Measurements from ENCODE around the gene PRPF6. TPM values are rescaled to one million over a fixed set of nuclear protein-coding genes. Genes with fewer than 3 reads are reported as not detected.
A peak's percentile ranks its signal among the peaks of the same experiment; 100 is the strongest.

PRPF6 gene
- total and polyA plus RNA-seq, 8 donors = 49.8 to 85.4 (median 80.3) TPM

GRCh38 chr20:63962426-63963347 lies 18.2 kb upstream of the PRPF6 start:
- Histone ChIP-seq H3K36me3 (peaks cover 0 to 70% of the 10 kb centered on the region in 2 donors), H3K9me3 (no peaks in the 10 kb centered on the region), H3K27me3 (no peaks in the 10 kb centered on the region), H3K4me3 (no peak overlapping the region), H3K27ac (no peak overlapping the region), H3K4me1 (peaks cover 2 to 6% of the 10 kb centered on the region in 2 donors)
- no peak for ATAC-seq
- no peak for TF ChIP-seq CTCF (IDR thresholded peaks at IDR 0.05)
- peak in 1 of 4 donors; percentile 82 for DNase-seq
- intact Hi-C loops (cut with DNase I) = no loop called here

DNA sequence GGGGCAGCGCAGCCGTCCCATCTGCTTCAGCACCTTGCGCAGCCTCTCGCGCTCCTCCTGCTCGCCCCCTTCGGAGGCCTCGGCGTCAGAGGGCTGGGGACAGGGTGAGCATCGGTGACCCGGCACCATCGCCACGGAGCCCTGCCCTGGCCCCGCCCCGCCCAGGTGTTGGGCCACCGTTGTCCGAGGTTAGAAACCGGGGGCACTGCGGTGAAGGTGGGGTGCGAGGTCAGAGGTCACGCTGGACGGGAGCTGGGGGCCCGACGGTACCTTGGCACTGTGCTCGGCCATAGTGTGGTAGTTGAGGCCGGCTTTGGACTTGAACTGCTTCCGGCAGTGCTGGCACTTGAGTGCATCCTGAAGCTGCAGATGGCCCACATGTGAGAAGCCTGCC lies 17.6 kb upstream of the PRPF6 start:
- Histone ChIP-seq H3K27me3 (no peaks in the 10 kb centered on the region), H3K9me3 (no peaks in the 10 kb centered on the region), H3K36me3 (peaks cover 0 to 72% of the 10 kb centered on the region in 2 donors), H3K27ac (no peak overlapping the region), H3K4me1 (peaks cover 0 to 2% of the 10 kb centered on the region in 2 donors), H3K4me3 (no peak overlapping the region)
- intact Hi-C loops (cut with DNase I) = no loop called here
- DNase-seq (peak in 1 of 4 donors; percentile 76), ATAC-seq (no peak)
- no peak for TF ChIP-seq CTCF (IDR thresholded peaks at IDR 0.05)

GRCh38 chr20:63963784-63964301 lies 17.1 kb upstream of the PRPF6 start:
- intact Hi-C loops (cut with DNase I) = no loop called here

DNA sequence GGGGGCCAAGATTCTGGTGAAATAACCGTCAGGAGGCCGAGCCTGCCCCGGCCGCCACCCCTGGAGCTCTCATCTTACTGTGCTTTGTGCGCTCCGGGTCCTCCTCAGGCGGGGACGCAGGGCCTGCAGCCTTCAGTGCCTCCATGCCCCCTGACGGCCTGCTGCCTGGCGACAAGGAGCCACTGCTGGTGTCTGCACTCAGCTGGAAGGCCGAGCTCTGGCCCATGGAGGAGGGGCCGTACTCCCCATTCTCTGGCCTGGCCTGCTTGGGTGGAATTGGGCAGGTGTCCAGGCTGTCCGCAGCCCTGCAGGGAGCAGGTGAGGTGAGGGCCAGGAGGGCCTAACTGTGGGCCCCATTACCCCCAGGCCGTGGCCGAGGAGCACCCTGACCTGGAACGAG lies 16.5 kb upstream of the PRPF6 start:
- H3K4me3 ChIP-seq = no peak overlapping the region
- DNase-seq (peak in 1 of 4 donors; percentile 77), ATAC-seq (no peak)
- no peak overlapping the region for H3K27ac ChIP-seq
- no peak for TF ChIP-seq CTCF (IDR thresholded peaks at IDR 0.05)
- no peaks in the 10 kb centered on the region for H3K9me3 ChIP-seq
- H3K4me1 ChIP-seq = peaks cover 8 to 13% of the 10 kb centered on the region in 2 donors
- H3K27me3 ChIP-seq = no peaks in the 10 kb centered on the region
- peaks cover 0 to 63% of the 10 kb centered on the region in 2 donors for H3K36me3 ChIP-seq
- intact Hi-C loops (cut with DNase I) = no loop called here

More at GRCh38 chr20:63963784-63964301, 17.1 kb upstream of the PRPF6 start:
- TF ChIP-seq CTCF (IDR thresholded peaks at IDR 0.05) = no peak
- DNase-seq = peak in 1 of 4 donors; percentile 37
- no peak for ATAC-seq
- Histone ChIP-seq H3K36me3 (peaks cover 0 to 69% of the 10 kb centered on the region in 2 donors), H3K9me3 (no peaks in the 10 kb centered on the region), H3K27me3 (no peaks in the 10 kb centered on the region), H3K4me1 (peaks cover 4 to 7% of the 10 kb centered on the region in 2 donors), H3K4me3 (no peak overlapping the region), H3K27ac (no peak overlapping the region)
